GM18868 (cell line): Measurements from ENCODE around the gene MYG1.
A peak's percentile ranks its signal among the peaks of the same experiment; 100 is the strongest.
"Not testable (repeated sequence)": the region's sequence is repeated elsewhere in the genome, so short reads cannot be mapped to it uniquely, and the experiment has no call there.

Source experiments
- ATAC-seq: cut with Tn5 transposase; IDR thresholded peaks from one replicate; pipeline ENCODE4 v1.9.1; 2021; ENCODE audit warnings: mild to moderate bottlenecking, moderate library complexity; ENCODE audit not compliant: unreplicated experiment

MYG1 gene

DNA sequence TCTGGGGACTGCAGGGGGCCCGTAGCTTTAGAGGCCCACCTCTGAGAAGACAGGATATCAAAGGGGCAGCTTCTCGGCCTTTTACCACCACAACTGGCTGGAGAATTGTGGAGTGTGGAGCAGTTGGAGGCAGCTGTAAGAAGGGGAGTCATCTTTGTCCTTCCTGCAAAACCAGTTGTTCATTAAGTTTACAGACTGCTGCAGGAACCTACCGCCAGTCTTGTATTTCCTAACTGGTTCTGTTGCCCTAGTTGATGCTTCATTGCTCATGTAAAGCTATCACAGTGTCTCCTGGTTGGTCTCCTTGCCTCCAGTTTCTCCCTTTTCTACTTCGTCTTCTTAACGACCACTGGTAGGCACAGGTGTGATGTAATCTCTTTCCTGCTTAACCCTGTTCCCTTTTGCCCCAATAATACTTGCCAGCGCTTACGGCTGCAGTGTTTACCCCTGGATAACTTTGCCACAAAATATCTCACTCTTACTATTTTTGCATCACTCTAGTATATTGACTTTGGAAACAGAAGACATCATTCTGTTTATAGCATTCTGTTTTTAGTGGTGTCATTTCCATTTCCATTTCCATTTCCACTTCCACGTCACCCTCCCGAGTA is 19.5 kb upstream of the MYG1 start:
- ATAC-seq = no peak

DNA sequence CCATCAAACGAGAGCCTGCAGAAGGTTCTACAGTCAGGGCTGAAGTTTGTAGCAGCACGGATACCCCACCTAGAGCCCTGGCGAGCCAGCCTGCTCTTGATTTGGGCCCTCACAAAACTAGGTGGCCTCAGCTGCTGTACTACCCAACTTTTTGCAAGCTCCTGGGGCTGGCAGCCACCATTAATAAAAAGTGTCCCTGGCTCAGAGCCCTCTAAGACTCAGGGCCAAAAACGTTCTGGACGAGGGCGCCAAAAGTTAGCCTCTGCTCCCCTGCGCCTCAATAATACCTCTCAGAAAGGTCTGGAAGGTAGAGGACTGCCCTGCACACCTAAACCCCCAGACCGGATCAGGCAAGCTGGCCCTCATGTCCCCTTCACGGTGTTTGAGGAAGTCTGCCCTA is 13.0 kb upstream of the MYG1 start:
- ATAC-seq = no peak

DNA sequence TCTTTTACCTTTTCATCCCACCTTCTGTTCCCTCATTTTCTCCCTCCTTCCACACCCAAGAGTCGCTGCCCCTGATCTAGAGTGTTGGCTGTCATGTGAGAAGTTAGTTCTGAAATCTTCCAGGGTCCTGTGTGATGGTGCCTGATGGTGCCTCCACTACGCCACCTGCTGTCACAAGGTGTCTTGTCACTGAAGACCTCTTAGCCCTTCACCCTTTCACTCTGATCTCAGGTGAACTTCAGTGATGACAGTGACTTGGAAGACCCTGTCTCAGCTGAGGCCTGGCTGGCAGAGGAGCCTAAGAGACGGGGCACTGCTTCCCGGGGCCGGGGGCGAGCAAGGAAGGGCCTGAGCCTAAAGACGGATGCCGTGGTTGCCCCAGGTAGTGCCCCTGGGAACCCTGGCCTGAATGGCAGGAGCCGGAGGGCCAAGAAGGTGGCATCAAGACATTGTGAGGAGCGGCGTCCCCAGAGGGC is 11.7 kb upstream of the MYG1 start:
- ATAC-seq = no peak

- no peak for ATAC-seq
Measured at GRCh38 chr12:53288322-53288721, 11.2 kb upstream of the MYG1 start.

DNA sequence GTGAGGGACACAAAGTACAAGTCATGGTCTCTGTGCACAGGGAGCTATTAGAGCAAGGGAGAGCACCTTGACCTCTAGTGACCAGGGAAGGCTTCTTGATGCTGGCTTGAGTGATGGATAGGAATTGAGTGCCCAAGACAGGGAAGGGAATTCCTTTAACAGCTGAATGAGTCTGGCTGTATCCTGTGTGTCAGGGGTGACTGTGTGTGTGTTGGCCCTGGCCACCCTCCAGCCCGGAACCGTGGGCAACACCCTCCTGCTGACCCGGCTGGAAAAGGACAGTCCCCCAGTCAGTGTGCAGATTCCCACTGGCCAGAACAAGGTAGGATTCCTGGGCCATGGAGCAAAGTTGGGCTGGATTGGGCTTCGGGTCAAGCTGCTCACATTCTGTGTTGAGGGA is 9.6 kb upstream of the MYG1 start:
- no peak for ATAC-seq

GRCh38 chr12:53290661-53291060 is 8.8 kb upstream of the MYG1 start:
- ATAC-seq = no peak

DNA sequence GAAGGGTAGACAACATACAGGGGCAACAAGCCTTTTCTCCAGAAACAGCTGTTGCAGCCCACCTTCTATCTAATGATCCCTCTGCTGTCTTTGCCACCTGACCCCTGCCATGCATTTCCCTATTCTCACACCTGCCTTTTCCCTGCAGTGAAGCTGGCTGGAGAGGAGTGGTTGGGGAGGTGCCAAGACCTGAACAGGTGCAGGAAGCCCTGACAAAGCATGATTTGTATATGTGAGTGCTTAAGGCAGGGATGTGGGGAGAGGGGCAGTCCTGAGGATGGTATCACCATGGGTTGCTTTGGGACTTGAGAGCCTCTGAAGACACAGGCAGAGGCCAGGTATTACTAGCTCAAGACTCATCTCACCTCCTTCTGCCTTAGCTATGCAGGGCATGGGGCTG is 7.1 kb upstream of the MYG1 start:
- ATAC-seq = no peak

- peak; percentile 86 for ATAC-seq
Measured at GRCh38 chr12:53295070-53295890, 4.2 kb upstream of the MYG1 start, which contains the start of gene PFDN5. Gene PFDN5 (plus strand): TSS chr12:53295542. CDS start chr12:53295568, 26 bp downstream.

- no peak for ATAC-seq
Measured at GRCh38 chr12:53295891-53296219, 3.6 kb upstream of the MYG1 start.

DNA sequence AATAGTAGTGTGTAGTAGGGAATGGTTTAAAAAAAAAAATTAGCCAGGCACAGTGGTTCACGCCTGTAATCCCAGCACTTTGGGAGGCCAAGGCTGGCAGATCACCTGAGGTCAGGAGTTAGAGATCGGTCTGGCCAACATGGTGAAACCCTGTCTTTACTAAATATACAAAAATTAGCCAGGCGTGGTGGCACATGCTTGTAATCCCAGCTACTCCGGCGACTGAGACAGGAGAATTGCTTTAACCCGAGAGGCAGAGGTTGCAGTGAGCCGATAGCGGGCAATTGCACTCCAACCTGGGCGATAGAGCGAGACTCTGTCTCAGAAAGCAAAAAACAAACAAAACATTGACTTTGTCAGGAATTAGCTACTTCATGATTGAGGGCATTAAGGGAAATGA is 2.4 kb upstream of the MYG1 start:
- not testable (repeated sequence) for ATAC-seq

GRCh38 chr12:53298164-53298563 is 1.3 kb upstream of the MYG1 start:
- ATAC-seq = no peak

DNA sequence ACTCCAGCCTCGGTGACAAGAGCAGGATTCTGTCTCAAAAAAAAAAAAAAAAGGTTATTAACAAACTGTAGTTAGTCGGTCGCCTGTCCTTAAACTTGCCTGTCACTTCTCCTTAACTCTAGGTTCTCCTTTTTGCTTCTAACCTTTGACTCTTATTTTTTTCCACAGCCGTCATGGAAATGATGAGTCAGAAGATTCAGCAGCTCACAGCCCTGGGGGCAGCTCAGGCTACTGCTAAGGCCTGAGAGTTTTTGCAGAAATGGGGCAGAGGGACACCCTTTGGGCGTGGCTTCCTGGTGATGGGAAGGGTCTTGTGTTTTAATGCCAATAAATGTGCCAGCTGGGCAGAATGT is 418 bp upstream of the MYG1 start:
- ATAC-seq = no peak

DNA sequence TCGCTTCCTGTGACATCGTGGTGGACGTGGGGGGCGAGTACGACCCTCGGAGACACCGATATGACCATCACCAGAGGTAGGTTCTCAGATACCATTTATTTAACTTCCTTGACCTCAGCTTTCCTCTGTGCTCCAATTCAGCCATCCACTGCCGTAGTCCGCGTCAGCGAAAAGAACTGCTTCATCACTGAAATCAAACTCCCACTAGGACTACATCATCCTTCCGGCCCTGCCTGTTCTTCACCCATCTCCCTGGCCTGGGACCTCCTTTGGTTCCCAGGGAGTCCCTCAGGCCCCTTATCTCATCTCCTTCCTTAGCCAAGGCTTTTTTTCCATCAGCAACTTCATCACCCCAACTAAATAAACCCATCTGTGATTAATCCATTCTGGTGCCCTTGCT is 692 bp downstream of the MYG1 start:
- ATAC-seq = no peak

DNA sequence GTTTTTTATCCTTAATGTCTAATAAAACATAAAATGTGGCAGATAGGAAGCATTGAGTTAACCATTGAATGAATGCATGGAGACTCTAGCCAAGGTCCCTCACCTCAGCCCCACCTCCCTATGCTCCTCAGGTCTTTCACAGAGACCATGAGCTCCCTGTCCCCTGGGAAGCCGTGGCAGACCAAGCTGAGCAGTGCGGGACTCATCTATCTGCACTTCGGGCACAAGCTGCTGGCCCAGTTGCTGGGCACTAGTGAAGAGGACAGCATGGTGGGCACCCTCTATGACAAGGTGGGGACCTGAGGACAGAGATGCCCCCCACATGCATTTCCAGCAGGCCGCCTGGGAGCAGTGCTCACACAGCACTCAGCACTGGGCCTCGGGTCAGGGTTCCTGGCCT is 3.4 kb downstream of the MYG1 start:
- no peak for ATAC-seq

GRCh38 chr12:53306826-53307225 is 7.3 kb downstream of the MYG1 start:
- ATAC-seq = no peak

- no peak for ATAC-seq
Measured at GRCh38 chr12:53308276-53308675, 8.8 kb downstream of the MYG1 start.

DNA sequence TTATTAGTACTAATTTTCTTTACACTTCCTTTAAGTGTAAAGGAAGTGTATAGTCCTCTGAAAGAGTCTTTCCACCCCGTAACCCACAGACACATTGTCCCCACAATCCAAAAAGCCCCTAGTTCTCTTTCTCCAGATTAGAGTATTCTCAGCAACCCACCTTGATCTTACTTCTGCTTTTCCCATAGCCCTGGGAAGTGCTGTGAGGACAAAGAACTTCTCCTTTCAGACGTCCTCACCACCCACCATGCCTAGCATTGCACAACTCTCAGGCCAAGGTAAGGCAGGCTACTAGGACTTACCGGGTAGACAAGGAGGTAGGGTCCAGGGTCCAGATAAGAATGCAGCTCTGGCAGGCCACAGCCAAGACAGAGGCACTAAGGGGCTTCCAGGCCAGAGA is 14.5 kb downstream of the MYG1 start:
- peak; percentile 40 for ATAC-seq

DNA sequence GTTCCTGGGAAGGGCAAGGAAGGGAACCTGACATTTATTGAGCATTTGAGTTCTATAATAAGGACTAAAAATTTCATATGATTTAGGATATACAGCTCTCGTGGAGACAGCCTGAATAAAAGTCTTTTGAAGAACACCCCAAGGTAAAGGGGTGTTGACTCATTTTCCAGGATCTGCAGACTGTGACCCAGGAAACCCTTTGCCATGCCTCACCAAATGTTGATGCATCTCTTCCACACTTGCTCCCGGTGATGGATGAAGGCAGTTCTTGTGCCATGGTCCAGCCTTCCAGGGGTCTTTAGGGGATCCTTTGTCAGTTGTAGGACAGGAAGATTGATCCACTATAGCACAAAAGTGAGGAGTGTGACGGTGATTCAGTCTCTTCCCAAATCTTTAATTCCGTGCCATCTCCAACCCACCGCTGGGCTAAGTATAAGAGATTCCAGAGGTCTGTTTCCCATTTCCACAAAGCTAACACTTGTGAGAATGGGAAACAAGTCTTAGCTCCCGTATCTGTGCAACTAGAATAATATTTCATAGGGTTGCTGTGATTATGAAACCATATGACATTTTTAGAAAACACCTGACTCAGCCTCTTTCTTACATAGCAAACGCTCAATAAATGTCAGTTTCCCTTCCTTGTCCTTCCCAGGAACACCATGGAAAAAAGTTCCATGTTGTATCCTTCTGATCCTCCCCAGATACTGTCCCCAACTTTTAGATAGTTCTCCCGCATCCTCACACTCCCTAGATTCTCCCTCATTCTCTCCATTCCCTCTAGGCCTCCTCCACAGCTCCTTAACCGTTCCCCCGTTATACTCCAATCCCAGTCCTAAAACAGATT is 21.1 kb downstream of the MYG1 start:
- ATAC-seq = no peak

GRCh38 chr12:53324113-53324778 is 24.8 kb downstream of the MYG1 start:
- peak; percentile 15 for ATAC-seq

GRCh38 chr12:53324779-53325510 is 25.4 kb downstream of the MYG1 start:
- ATAC-seq = peak; percentile 56
